Calu3 (cell line): Measurements from ENCODE around the gene MYOCD. TPM values are rescaled to one million over a fixed set of nuclear protein-coding genes. Genes with fewer than 3 reads are reported as not detected.

Experiments
- BruUV-seq: library from RNA; stranded (reverse); fragments of 400-500 nt; replicated peaks from 2 replicates; lab custom pipeline; 2021; lab: Mats Ljungman, UMichigan
- CTCF ChIA-PET: fragments of 300-600 bp; sonication (Branson Sonifier 250); formaldehyde crosslinking; loops from one replicate; lab custom pipeline; 2022; ENCODE audit warnings: antibody characterized with exemption; lab: Charles Lee
- DNase-seq: peaks from one replicate; pipeline ENCODE4 v3.0.0; 2022
- H3K27ac Mint-ChIP-seq: one replicate; pipeline ENCODE4 v1.8.0; 2022; ENCODE audit warnings: mixed read lengths; ENCODE audit not compliant: unreplicated experiment
- H3K27me3 Mint-ChIP-seq: one replicate; pipeline ENCODE4 v1.8.0; 2022; ENCODE audit warnings: mixed read lengths; ENCODE audit not compliant: unreplicated experiment
- H3K36me3 Mint-ChIP-seq: one replicate; pipeline ENCODE4 v1.8.0; 2022; ENCODE audit warnings: mild to moderate bottlenecking, moderate library complexity, mixed read lengths; ENCODE audit not compliant: insufficient read depth, unreplicated experiment
- H3K4me1 Mint-ChIP-seq: one replicate; pipeline ENCODE4 v1.8.0; 2022; ENCODE audit warnings: mild to moderate bottlenecking, low read depth, mixed read lengths; ENCODE audit not compliant: unreplicated experiment
- H3K4me3 Mint-ChIP-seq: one replicate; pipeline ENCODE4 v1.8.0; 2022; ENCODE audit warnings: mild to moderate bottlenecking, low read depth, moderate library complexity, mixed read lengths; ENCODE audit not compliant: unreplicated experiment
- H3K9me3 Mint-ChIP-seq: one replicate; pipeline ENCODE4 v1.8.0; 2022; ENCODE audit warnings: low read depth, mixed read lengths; ENCODE audit not compliant: unreplicated experiment
- CTCF ChIP-seq: fragments of 200-600 bp; IDR thresholded peaks from one replicate; pipeline ENCODE4 v1.8.0; 2022; ENCODE audit warnings: antibody characterized with exemption; ENCODE audit not compliant: unreplicated experiment
- intact Hi-C: fragments of 100-400 bp; cut with micrococcal nuclease; formaldehyde crosslinking; loops from one replicate; pipeline ENCODE4 v1.10.0; 2022; ENCODE audit not compliant: unreplicated experiment
- total RNA-seq: library from RNA; stranded (reverse); gene quantifications from 2 replicates; pipeline ENCODE4 v1.2.3, GENCODE V29; 2022

The MYOCD gene
- total RNA-seq, 1 experiment from 2014 or later = not detected

- H3K4me3 Mint-ChIP-seq = no peak overlapping the region
- TF ChIP-seq CTCF = no peak
- no TSS peak for BruUV-seq
- H3K9me3 Mint-ChIP-seq = peaks cover 3% of the 10 kb centered on the region
- DNase-seq = peak; percentile 16
- peaks cover 33% of the 10 kb centered on the region for H3K27me3 Mint-ChIP-seq
- no peak overlapping the region for H3K27ac Mint-ChIP-seq
- CTCF ChIA-PET = interaction anchor here (0.7 to 0.9 kb wide), 2 partner anchors 17 to 316 kb away, joined by 3 to 4 read pairs; no protein-coding TSS in a partner anchor
- intact Hi-C loops = no loop called here
- no peaks in the 10 kb centered on the region for H3K36me3 Mint-ChIP-seq
- no peaks in the 10 kb centered on the region for H3K4me1 Mint-ChIP-seq
Observed at GRCh38 chr17:12765548-12765947, 99.9 kb downstream of the MYOCD start.

GRCh38 chr17:12768255-12768654, 102.6 kb downstream of the MYOCD start:
- no peak overlapping the region for H3K27ac Mint-ChIP-seq
- CTCF ChIA-PET = no interaction called here
- no peak for DNase-seq
- no peak for TF ChIP-seq CTCF
- peaks cover 14% of the 10 kb centered on the region for H3K27me3 Mint-ChIP-seq
- no TSS peak for BruUV-seq
- no peaks in the 10 kb centered on the region for H3K4me1 Mint-ChIP-seq
- H3K36me3 Mint-ChIP-seq = no peaks in the 10 kb centered on the region
- H3K4me3 Mint-ChIP-seq = no peak overlapping the region
- no peaks in the 10 kb centered on the region for H3K9me3 Mint-ChIP-seq
- intact Hi-C loops = no loop called here

DNA sequence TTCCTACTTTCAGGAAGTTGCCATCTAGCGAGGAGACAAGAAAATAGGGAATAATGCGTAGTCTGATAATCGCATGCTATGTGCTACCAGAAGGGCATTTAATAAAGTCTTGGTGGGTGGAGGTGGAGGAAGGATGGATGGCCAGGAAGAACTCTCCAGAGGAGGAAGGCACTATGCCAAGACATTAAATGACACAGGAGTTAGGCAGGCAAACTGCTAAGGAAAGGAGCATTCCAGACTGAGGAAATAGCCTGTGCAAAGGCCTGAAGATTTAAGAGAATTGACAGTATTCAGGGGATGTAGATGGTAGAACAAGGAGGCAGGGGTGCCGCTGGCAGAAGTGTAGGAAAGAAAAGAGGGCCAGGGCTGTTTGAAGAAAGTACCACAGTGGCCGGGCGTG, 104.3 kb downstream of the MYOCD start:
- Mint-ChIP-seq H3K9me3 (no peaks in the 10 kb centered on the region), H3K4me3 (no peak overlapping the region), H3K4me1 (no peaks in the 10 kb centered on the region), H3K27me3 (peaks cover 14% of the 10 kb centered on the region), H3K36me3 (no peaks in the 10 kb centered on the region), H3K27ac (no peak overlapping the region)
- no TSS peak for BruUV-seq
- CTCF ChIA-PET = no interaction called here
- no peak for TF ChIP-seq CTCF
- no peak for DNase-seq
- intact Hi-C loops = no loop called here

DNA sequence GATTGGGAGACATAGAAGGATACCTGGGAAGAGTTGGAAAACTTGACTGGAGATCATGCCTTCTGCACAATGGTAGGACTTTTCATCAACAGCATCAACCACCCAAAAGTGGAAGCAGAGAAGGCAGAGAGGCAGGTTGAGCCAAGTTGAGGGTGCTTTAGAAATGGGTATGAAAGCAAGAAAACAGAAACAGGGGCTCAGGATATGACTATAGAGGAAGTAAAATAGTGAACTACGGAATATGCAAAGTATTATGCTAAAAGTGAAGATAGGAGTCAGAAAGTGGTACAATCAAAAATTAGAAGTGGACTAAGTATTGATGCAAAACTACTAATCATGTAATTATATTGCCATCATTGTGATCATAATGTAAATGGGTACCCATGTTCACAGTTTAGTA, 107.5 kb downstream of the MYOCD start:
- BruUV-seq = no TSS peak
- CTCF ChIA-PET = no interaction called here
- no peak for TF ChIP-seq CTCF
- no peak overlapping the region for H3K4me3 Mint-ChIP-seq
- no peaks in the 10 kb centered on the region for H3K9me3 Mint-ChIP-seq
- H3K27ac Mint-ChIP-seq = no peak overlapping the region
- no peaks in the 10 kb centered on the region for H3K4me1 Mint-ChIP-seq
- intact Hi-C loops = no loop called here
- H3K27me3 Mint-ChIP-seq = peaks cover 14% of the 10 kb centered on the region
- H3K36me3 Mint-ChIP-seq = no peaks in the 10 kb centered on the region
- no peak for DNase-seq
